ENCODE measurements around the gene RIGI. TPM values are rescaled to one million over a fixed set of nuclear protein-coding genes. Genes with fewer than 3 reads are reported as not detected.

The RIGI gene
- polyA plus RNA-seq, 1 experiment, result 2.4 TPM

DNA sequence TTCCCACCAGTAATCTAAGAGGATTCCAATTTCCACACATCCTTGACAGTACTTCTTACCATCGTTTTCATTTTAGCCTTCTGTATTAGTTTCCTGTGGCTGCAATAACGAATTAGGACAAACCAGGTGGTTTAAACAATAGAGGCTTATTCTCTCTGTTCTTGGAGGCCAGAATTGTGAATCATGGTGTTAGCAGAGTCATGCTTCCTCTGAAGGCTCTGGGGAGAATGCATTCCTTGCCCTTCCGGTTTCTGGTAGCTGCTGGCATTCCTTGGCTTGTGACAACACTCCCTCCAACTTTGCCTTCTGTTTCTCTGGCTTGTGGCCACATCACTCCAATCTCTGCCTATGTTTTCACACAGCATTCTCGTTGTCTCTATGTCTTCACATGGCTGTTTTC, 23.5 kb downstream of the RIGI start:
- ChIA-PET CTCF (interaction anchor here (1.2 to 2.3 kb wide), 2 partner anchors 23 to 124 kb away, joined by 3 to 7 read pairs; no protein-coding TSS in a partner anchor), POLR2A (no interaction called here)
- TF ChIP-seq, protein P1, sequence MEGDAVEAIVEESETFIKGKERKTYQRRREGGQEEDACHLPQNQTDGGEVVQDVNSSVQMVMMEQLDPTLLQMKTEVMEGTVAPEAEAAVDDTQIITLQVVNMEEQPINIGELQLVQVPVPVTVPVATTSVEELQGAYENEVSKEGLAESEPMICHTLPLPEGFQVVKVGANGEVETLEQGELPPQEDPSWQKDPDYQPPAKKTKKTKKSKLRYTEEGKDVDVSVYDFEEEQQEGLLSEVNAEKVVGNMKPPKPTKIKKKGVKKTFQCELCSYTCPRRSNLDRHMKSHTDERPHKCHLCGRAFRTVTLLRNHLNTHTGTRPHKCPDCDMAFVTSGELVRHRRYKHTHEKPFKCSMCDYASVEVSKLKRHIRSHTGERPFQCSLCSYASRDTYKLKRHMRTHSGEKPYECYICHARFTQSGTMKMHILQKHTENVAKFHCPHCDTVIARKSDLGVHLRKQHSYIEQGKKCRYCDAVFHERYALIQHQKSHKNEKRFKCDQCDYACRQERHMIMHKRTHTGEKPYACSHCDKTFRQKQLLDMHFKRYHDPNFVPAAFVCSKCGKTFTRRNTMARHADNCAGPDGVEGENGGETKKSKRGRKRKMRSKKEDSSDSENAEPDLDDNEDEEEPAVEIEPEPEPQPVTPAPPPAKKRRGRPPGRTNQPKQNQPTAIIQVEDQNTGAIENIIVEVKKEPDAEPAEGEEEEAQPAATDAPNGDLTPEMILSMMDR (IDR thresholded peaks at IDR 0.05; ENCODE audit: insufficient read depth, low read depth, low read length), result no peak
- DNase-seq (ENCODE audit: low read depth), result no peak
- H3K27me3 ChIP-seq (ENCODE audit: control insufficient read depth, insufficient read depth, low read length), result no peaks in the 10 kb centered on the region
- H3K4me3 ChIP-seq (ENCODE audit: low read depth, low read length), result no peak overlapping the region
- H3K36me3 ChIP-seq (ENCODE audit: control insufficient read depth, insufficient read depth, low read length), result peaks cover 1% of the 10 kb centered on the region; the same call in 1 of the 2 replicates

DNA sequence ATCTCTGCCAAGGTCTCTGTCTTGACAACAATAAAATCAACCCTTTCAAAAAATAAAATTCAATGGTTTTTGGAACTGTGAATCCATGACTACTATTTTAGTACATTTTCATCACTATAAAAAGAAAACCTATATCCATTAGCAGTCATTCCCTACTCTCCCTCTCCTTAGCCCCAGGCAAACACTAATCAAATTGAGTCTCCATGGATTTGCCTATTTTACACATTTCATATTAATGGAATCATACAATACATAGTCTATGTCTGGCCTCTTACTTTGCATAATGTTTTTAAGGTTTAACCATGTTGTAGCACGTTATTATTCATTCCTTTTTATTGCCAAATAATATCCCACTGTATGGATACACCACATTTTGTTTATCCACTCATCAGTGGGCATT, 24.1 kb downstream of the RIGI start:
- Histone ChIP-seq H3K36me3 (ENCODE audit: control insufficient read depth, insufficient read depth, low read length) (peaks cover 1% of the 10 kb centered on the region; the same call in 1 of the 2 replicates), H3K27me3 (ENCODE audit: control insufficient read depth, insufficient read depth, low read length) (no peaks in the 10 kb centered on the region), H3K4me3 (ENCODE audit: low read depth, low read length) (no peak overlapping the region)
- ChIA-PET CTCF (interaction anchor here (1.2 kb wide), 1 partner anchor 23 kb away, joined by 3 read pairs; no protein-coding TSS in a partner anchor), POLR2A (no interaction called here)
- TF ChIP-seq, protein P1 (IDR thresholded peaks at IDR 0.05; ENCODE audit: insufficient read depth, low read depth, low read length), result no peak
- no peak for DNase-seq (ENCODE audit: low read depth)

DNA sequence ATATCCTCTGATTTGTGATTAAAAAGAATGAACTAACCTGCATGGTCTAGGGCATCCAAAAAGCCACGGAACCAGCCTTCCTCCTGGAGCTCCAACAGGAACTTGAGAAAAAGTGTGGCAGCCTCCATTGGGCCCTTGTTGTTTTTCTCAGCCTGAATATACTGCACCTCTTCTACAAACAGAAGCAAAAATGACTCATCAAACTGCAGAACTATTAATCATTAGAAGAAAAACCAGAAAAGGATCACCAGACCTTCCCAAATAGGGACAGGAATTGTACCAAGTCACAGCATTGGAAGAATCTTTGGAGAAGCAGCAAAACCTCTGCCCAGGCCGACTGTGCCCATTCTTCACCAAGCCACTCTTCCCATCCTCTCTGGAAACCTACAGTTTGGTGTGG, 25.2 kb downstream of the RIGI start:
- DNase-seq (ENCODE audit: low read depth), result no peak
- TF ChIP-seq, protein P1 (IDR thresholded peaks at IDR 0.05; ENCODE audit: insufficient read depth, low read depth, low read length), result no peak
- POLR2A ChIA-PET, result no interaction called here
- peaks cover 1% of the 10 kb centered on the region; the same call in 1 of the 2 replicates for H3K36me3 ChIP-seq (ENCODE audit: control insufficient read depth, insufficient read depth, low read length)
- CTCF ChIA-PET, result no interaction called here
- no peak overlapping the region for H3K4me3 ChIP-seq (ENCODE audit: low read depth, low read length)
- no peaks in the 10 kb centered on the region for H3K27me3 ChIP-seq (ENCODE audit: control insufficient read depth, insufficient read depth, low read length)

DNA sequence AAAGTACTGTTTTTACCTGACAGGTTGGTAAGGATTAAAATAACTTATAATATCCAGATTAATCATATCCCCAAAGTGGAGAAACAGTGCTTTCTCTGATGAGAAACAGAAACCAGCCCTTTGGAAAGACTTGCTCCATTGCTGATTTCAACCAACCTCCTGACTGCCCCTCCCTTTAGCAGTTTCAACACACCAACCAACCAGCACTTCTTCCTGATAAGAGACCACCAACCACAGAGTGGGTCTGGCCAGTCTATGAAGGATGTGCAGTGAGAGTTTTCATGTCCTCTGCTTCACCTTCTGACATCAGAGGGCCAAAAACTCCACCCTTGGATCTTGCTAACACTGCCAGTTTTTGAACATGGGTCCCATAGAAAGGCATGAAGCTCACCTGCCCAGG, 28.1 kb downstream of the RIGI start:
- CTCF ChIA-PET, result no interaction called here

DNA sequence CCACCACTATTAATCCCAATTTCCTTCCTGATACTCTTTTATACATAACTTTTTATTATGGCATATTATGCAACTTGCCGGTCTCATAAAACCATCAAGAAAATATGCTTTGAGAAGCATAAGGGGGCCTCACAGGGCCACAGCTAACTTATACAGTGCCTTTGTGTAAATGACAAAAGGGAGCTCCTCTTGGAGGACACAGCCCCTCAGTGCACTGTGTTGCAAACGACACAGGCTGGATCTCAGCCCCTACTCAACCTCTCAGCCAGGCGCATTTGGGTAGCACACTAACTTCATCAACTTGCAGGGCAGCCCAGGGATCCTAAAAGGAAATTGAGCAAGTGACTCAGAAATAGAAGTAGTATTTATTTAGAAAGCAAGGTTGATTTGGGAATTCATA, 35.4 kb downstream of the RIGI start:
- ChIA-PET CTCF (no interaction called here), POLR2A (no interaction called here)
- Histone ChIP-seq H3K4me3 (ENCODE audit: low read depth, low read length) (no peak overlapping the region), H3K36me3 (ENCODE audit: control insufficient read depth, insufficient read depth, low read length) (0 out of 2 replicates have a peak, but pooled peaks cover 1% of the 10 kb centered on the region), H3K27me3 (ENCODE audit: control insufficient read depth, insufficient read depth, low read length) (no peaks in the 10 kb centered on the region)
- DNase-seq (ENCODE audit: low read depth), result no peak
- TF ChIP-seq, protein P1 (IDR thresholded peaks at IDR 0.05; ENCODE audit: insufficient read depth, low read depth, low read length), result no peak

More for the DNA sequence above, 28.1 kb downstream of the RIGI start:
- no peak for DNase-seq (ENCODE audit: low read depth)
- POLR2A ChIA-PET, result no interaction called here
- Histone ChIP-seq H3K36me3 (ENCODE audit: control insufficient read depth, insufficient read depth, low read length) (peaks cover 1% of the 10 kb centered on the region; the same call in 1 of the 2 replicates), H3K4me3 (ENCODE audit: low read depth, low read length) (no peak overlapping the region), H3K27me3 (ENCODE audit: control insufficient read depth, insufficient read depth, low read length) (no peaks in the 10 kb centered on the region)
- TF ChIP-seq, protein P1 (IDR thresholded peaks at IDR 0.05; ENCODE audit: insufficient read depth, low read depth, low read length), result no peak

All from BJ (cell line).